ENCODE results near the gene TANK.
A peak's percentile ranks its signal among the peaks of the same experiment; 100 is the strongest.
"Not testable (repeated sequence)": the region's sequence is repeated elsewhere in the genome, so short reads cannot be mapped to it uniquely, and the experiment has no call there.

The TANK gene

DNA sequence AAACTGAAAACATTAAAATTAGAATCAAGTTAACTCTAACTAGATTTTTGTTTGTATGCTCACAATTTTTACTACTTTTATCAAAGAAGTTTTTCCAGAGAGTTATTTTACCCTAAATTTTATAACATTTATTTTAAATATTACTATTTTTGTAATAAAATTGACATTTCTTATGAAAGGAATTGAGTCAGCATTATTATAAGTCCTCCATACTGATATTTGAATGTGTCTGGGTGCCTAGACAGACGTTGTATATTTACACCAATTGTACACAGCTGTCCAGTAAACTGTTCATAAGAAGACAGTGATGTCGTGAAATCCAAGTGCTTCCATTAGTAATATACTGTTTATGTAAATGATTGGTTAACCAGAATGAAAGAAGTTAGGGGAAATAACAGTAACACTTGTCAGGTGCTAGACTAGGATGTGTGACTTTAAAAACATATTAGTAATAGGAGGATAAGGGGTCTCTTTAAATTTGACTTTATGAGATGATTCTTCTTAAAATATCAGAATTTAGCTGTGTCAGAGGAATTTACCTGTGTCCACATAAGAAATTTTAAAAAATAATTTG, 73.7 kb downstream of the TANK start:
- no peak for DNase-seq

DNA sequence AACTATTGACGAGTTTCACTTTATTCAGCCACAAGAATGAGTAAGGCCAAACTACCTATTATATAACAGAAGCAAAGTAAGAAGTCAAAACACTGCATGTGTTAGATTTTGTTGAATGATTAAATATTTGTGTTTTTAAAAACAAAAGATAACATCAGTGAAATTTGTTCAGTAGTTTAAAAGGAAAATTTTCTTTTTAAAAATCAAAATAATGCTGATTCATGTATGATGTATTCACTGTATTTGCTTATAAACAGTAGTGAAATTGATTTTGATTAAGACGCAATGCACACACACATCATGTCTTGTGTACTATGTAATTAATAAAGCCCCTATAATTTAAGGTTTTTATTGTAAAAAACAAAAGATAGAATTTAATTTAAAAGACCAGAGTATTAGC, 74.4 kb downstream of the TANK start:
- DNase-seq = no peak

DNA sequence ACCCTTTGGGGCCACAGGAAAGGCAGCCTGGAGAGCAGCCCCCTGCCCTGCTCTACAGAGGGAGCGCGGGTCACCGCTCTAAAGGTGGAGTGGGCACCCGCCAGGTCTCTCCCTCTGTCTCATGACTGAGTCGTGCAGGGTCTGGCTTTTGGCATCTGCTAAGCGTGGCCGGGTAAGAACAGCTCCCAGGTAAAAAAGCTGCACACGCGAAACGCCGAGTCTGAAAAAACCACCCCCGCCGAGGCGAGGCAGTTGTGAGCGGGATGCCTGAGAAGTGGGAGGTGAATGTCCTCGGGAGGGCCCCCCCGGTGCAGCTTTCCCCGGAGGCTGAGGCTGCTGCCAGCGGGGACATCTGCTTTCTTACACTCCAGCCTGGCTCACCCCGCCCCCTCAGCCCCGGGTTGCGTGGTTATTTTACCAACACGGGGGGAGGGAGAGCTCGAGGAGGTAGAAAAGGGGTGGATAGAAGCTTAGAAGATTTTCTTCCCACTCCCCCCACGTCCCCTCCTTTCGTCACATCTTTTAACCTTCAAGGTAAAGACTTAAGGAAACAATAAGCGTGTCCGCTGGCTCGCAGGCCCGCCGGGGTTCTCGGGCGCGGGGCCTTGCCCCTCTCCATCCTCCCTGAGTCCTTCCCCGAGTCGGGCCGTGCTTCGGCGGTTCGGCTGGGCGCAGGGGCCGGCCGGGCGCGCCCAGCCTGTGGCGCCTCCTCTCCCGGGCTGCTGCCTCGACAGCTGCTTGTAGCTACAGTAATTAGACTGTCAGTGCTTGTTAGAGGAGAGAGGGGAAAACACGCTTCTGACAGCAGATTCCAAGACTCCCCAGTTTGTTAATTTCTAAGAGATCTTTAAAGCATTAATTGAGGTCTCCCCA, 77.4 kb downstream of the TANK start:
- peak; percentile 60 for DNase-seq

DNA sequence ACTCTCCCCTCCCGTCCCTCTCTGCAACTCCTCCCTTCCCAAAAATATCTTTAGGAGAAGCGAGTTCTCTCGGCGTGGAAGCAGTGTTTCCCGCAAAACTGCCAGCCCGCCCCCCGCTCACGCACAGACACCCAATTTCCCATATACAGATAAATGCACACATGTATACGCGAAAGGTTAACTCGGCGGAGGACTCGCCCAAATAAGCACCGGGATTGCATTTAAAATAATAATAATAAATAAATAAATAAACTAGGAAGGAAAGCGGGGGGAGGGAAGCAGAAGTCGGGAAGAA, 78.0 kb downstream of the TANK start:
- DNase-seq = no peak

DNA sequence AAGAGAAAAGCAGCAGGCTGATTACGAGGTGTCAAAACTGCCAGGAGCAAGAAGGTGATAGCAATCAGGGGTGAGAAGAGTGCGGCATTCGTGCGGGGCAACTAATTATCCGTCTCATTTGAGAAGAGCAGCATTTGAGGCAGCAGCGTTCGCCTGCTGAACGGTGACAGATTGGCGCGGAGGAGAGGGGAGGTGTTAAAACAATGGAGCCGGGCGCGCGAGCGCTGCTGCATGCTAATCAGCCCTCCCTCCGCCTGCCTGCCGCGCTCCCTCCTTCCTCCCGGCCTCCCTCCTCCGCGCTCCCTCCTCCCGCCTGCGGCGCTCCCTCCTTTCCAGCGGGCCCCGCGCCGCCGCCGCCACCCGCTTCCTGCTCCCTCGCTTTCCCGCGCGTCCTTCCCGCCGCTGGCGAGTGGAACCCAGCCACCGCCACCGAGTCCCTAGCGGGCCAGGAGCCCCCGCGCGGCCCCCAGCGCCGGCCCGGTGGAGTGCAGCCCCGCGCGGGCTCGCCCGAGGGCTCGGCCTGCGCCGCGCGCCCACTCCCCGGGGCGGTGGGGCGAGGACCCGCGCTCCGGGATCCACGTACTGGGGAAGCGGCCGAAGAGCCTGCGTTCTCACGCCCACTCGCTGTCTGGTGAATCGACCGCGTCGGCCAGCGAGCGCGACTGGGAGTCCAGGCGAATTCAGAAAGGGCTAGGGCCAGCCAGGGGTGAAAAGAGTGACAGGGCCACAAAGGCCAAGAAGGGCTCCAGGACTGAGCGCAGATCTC, 78.5 kb downstream of the TANK start:
- DNase-seq = peak; percentile 73

DNA sequence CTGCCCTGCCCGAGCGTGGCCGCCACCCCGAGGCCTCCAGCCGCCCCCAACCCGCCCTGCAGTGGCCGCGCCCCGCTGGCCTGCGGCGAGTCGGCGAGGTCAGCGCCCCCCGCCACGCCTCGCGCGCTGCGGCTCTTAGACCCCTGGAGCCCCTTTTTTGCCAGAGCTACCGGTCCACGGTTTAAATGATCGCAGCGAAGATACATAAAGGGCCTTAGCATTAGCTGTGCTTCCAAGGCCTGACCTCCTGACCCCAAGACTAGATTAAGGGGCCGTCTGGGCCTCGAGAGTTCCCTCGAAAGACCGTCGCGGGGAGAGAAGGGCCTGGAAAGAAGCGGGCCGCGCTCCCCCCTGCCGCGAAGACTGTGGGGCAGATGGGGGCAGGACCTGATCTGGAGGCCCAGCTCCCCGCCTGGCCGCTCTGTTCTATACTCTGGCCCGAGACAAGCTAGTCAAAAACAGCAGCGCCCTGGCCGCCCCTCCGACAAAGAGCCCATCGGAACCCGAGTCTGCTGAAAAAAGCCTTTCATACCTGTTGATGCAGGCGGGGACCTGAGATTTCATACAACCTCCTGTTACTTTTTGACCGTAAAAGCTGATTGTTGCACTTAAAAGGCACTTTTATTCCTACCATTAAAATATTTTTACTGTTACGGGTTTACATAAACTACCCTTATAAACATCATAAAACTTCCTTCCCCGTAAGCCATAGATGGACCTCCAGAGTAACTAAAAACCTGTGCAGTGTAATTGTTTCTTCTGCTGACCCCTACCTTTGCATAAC, 79.3 kb downstream of the TANK start:
- DNase-seq = no peak

DNA sequence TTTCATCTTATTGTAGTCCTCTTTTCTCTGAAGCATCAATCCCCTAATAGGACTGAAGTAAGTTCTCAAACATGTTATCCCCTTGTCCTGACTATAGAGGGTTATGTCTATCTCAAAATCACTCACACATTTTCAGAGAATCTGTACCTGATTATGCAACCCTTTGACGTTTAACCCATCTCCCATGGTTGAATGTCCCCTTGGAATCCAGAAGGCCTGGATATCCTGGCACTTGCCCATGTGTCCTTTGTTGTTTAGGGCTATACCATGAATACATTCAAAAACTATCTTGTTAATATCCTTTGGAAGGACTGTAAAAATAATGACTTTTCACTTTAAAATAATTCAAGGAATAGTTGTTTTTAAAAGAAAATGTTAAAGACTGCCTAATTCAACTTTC, 81.7 kb downstream of the TANK start:
- no peak for DNase-seq

DNA sequence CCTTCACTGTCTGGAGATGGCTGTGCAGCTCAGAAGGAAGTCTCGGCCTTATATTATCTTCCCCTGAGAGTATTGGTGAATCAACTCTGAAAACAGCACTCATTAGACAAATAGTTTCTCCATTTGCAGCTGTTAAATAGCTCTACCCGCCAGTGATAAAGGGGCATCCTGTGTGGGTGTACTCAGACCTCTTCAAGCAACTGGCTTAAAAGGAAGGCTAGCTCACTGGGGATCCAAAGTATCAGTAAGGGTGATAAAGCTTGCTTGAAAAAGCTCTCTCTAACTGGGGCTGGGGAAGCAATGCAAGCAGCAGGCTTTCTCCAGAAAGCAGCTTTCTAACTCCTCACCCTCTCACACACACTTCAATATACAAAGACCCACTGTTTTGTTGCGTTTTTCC, 83.1 kb downstream of the TANK start:
- DNase-seq = no peak

DNA sequence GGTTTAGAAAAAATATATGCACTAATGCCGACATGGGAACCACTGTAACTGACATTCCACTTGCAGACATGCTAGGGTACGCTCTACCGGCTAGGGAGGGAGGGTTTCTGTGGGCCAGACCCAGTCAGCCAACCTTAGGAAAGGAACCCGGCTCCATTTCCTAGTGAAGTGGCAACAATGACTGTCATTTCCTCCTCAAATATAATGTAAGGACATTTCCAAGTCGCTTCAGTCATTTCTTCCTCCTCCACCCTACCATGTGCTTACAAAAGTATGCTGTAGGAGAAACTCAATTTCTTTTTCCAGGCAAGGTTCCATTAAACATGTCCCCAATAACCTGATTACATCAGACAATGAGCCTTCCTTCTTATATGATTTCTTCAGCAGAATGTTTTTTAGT, 83.7 kb downstream of the TANK start:
- peak; percentile 20 for DNase-seq

DNA sequence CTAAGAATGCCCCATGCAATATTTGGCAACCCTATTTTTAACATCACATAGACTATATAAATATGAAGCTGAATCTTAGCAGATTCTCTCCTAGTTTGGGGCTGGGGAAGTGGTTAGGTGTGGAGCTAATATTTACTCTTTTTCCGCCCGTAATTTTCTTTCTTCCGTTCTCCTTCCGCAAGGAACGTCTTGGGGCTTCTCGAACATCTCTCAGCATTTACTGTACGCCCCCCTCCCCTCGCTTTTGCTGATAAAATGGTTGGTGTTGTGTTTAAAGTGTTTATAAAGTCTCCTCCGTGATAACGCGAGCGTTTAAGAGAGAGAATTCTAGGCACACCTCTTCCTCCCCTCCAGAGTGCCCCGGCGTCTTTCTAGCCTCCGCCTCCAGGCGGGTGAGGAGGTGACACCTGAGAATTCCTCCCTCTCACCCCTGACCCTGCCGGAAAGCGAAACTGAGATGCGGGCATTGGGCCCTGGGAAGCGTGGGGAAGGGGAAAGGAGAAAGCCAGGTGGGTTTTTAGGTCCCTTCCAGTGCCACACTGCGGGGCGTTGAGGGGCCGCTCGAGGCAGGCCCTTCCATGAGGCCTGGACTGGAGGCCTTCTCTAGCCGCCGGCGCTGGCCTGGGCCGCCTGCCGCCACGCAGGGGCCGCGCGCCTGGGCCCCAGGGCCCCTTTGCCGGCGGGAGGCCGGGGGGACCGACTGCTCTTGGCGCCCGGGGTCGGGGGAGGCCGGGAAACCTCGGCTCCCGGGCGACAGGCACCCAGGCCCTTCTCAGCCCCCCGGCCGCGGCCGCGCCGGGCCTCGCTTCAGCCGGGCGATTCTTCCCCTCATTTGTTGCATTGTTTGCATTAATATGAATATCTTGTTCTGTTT, 84.4 kb downstream of the TANK start:
- peak; percentile 74 for DNase-seq

DNA sequence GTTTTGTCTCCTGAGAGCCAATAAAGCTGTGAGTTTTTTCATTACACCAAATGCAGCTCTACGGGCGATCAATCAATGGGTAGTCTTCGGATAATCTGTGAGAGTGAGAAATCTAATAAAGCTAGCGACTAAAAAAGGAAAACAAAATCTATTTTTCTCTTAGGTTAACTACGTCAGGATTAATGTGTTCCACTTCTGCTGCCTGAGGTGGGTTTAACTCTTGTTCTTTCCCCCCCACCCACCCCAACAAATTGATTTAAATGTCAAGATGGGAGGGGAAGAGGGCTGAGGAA, 85.0 kb downstream of the TANK start:
- no peak for DNase-seq

DNA sequence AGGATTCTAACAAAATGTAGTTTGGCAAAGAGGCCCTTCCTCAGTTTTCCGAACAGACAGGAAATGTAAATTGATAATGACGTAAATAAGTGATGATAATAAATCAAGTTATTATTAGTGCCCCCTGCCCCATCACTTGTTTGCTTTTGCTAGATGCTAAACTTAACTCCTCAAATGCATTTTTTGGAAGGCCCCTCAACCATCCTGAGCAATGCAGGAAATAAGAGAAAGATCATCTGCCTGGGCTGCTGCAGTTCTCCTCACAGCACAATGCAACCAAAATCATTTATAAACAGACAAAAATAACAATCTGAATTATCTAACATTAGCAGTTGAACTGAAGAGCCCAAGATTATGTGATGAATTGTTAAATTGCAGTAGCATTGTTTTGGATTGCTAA, 85.4 kb downstream of the TANK start:
- DNase-seq = no peak

DNA sequence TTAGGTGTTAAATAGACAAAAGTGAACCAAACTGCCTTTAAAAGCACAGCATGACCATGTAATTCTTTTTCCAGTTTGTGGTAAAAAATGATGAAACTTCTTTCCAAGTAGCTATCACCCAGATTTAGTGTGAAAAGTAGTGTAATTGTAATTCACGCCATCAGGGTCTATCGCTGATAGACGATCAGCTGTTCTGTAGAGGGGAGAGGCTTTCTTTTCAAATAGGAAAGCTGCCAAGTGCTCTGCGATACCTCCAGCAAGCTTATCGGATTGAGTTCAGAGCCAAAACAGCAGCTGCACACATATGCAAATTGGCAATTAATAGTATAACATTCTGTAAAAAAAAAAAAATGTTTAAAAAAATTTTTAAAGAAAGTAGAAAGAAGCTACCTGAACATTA, 86.1 kb downstream of the TANK start:
- DNase-seq = no peak

DNA sequence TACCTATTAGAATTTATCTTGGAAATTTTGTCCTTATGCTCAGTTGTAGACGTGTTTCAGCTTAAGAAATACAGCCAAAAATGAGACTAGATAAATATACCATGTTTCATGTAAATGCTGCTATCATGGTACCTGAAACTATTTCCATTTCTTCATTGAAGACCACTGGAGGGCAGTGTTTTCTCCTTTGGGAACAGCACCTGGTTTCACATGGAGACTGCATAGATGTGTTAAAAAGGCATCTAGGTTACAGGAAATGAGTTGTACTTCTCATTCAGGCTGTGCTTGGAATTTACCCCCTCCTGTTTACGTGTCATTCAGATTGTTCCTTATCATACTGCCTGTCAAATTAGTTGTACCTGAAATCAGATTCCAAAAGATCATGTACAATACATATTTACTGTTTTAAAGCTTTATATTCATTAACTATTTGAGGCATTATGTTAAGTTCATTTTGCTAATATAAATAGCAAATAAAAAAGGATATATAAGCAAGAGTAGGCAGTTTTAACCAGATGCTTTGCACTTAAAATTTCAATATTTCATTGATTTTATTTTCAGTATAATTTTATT, 90.7 kb downstream of the TANK start:
- no peak for DNase-seq

DNA sequence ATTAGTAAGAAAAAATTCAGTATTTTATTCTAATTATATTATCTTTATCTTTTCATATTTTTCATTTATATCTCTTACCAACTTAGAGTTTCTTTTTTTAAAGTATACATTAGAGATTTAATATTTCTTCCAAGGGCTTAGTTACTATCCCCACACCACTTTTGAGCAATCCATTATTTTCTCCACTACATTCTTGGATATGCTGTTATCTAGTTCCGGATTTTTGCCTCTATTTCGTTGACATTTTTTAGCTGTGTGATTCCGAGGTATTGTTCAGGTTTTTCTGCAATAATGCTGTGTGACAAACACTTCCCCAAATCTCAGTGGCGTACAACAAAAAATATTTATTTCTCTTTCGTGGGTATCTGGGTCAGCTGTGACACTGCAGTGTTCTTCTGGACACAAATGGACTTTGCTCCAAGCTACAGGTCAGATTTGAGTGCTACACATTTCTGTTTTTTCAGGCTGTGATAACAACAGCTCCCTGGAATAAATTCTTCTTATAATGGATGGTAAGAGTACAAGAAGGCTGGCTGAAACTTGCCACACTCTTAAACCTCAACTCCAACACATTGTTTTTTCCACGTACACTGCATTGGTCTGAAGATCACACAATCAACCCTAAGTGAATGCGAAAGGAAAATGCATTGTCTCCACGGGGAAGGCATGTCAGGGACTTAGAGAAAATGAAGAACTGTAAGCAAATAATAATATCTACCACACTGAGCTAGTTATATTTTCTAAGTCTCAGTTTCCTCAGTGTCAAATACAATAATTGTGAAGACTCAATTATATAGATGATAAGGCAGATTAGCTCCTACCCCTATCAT, 97.1 kb downstream of the TANK start:
- DNase-seq = no peak

DNA sequence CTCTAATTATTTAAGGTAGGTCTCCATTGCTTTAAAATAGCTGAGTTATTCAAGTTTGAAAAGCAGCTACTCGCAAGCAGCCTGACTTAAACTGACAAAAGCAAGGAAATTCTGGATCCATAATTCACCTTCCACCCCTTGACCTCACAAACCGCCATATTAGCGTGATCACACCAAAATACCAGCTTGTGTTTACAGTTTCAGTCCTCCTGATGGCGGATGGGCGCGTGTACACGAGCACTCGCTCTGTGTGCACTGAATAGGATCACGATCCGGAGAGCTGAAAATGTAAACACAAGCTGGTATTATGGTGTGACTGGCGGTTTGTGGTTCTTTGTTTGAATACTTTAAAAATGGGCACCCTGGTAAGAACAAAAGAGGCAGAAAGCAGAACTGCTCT, 105.6 kb downstream of the TANK start:
- DNase-seq = no peak

DNA sequence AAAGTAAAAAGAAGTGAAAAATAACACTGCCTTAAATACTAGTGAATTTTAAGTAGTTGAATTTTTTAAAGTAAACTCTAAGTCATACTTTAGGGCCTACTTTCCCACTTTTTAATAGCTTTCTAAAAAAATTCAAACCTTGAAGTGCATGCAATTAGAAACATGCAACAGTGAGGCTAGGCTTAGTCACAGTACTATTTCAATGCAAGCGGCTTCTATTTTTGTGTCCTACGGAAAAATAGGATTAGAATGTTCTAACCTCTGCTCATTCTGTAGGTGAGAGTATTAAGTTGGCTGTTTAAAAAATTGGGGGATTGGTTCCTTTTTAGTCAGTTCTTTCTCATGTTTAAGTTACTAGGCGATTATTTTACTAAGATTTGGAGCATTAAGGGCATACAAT, 108.9 kb downstream of the TANK start:
- DNase-seq = no peak

DNA sequence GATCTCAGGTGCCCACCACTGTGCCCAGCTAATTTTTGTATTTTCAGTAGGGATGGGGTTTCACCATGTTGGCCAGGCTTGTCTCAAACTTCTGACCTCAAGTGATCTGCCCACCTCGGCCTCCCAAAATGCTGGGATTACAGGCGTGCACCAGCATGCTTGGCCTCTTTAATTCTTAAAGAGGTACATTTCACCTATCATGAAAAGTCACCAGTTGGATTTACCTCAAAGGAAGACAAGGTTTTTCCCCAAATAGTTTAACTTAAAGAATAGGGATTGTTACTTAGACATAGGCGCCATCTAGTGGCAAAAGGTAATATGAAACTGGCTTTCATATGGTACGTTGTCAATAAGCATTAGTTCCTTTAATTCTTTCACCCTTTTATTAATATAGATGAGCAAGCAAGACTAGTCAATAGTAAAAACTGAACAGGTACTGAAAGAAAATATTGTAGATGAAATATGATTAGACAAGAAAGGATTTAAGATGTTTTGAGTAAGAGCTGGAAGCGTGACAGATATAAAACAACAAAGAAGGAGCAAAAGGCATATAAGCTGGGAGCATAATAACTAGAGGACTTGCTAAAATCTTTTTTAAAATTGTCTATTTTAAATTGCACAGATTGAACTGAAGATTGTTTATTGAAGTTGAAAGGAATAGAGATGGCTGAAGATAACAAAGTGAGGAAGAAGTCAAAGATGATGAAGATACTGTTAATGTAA, 113.0 kb downstream of the TANK start:
- no peak for DNase-seq

DNA sequence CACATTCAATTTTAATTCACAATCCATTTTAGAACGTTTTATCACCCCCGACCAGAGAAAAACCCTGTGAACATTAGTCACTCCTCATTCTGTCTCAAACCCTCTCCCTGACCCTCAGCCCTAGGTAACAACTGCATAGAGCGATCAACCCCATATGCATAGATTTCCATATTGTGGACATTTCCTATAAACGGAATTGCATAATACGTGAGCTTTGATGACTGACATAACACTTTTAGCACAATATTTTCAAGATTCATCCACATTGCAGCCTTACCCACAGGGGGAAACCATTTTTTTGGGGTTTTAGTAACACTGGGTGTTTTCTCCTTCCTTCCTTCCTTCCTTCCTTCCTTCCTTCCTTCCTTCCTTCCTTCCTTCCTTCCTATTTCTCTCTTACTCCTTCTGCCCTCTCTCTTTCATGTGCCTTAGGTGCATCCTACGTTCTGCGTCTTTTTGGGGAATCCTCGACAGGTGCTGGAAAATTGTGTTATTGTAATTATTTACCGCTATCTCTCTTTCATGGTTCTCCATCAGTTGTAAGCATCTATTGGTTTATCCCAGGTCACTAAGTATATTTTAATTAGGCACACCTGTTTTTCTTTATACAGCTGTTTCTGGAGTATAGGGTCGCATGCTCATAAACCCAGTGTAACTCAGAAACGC, 118.5 kb downstream of the TANK start:
- DNase-seq = not testable (repeated sequence)

DNA sequence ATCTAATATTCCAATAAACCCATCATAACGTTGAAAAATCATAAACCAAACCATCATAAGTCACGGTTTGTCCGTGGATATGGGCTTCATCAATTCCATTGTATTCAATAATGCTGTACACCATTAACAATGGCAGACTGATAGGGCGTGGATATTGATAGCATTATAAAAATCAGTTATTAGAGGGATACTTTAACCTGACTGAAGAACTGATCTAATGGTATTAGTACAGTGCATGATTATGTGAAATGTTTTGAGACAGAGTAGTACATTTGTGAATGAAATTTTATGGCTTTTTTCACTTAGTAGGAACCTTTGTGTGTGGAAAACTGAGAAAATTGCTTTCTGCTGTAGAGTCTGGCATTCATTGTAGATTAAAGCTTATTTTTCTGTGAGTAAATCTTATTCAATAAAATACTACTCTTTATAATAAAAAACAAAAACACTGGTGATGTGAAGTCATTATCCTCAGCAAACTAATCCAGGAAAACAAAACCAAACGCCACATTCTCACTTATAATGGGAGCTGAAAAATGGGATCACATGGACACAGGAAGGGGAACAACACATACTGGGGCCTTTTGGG, 119.1 kb downstream of the TANK start:
- DNase-seq = not testable (repeated sequence)
